BE2C (cell line): ENCODE measurements around the gene TNFRSF9.

Experiments used
- DNase-seq: peaks from one replicate; pipeline ENCODE4 v3.0.0-alpha.2; 2020
- H3K27me3 ChIP-seq: fragments of 250-450 bp; sonication (Bioruptor Pico); 2 replicates; pipeline ENCODE4 v1.5.1; 2020; ENCODE audit warnings: mild to moderate bottlenecking
- H3K36me3 ChIP-seq: fragments of 250-450 bp; sonication (Bioruptor Pico); 2 replicates; pipeline ENCODE4 v1.5.1; 2020; ENCODE audit warnings: mild to moderate bottlenecking
- H3K4me1 ChIP-seq: fragments of 250-450 bp; sonication (Bioruptor Pico); 2 replicates; pipeline ENCODE4 v1.5.1; 2020
- H3K4me3 ChIP-seq: 2 replicates; pipeline ENCODE4 v1.5.1; 2011; ENCODE audit warnings: low read depth, low read length
- H3K9me3 ChIP-seq: fragments of 250-450 bp; sonication (Bioruptor Pico); 2 replicates; pipeline ENCODE4 v1.5.1; 2020
- CTCF ChIP-seq: IDR thresholded peaks from 2 replicates; pipeline ENCODE4 v1.5.1; 2012; ENCODE audit warnings: mild to moderate bottlenecking, low read depth, low read length

Gene TNFRSF9

GRCh38 chr1:7962636-7963377, 22.2 kb upstream of the TNFRSF9 start:
- no peaks in the 10 kb centered on the region for H3K27me3 ChIP-seq
- H3K4me1 ChIP-seq = no peaks in the 10 kb centered on the region
- peak overlapping the region; percentile 79 for H3K4me3 ChIP-seq
- no peak for DNase-seq
- H3K9me3 ChIP-seq = no peaks in the 10 kb centered on the region
- TF ChIP-seq CTCF = no peak
- peaks cover 14% of the 10 kb centered on the region for H3K36me3 ChIP-seq

DNA sequence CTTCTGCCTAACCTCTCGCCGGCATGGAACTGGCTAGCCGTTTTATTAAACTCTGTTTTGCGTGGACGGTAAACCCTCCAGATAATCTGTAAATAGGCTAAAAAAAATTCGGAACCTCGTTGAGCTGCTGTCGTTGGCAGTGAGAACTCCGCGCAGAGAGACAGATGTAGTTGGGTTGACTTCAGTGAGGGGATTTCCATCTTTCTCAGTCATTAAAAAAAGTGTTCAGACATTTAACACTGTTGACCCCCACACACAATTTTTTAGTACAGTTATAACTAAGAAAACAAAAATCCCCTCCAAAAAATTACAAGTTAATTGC, 21.3 kb upstream of the TNFRSF9 start:
- no peak for TF ChIP-seq CTCF
- Histone ChIP-seq H3K4me3 (peak overlapping the region; percentile 79), H3K9me3 (no peaks in the 10 kb centered on the region), H3K27me3 (no peaks in the 10 kb centered on the region), H3K36me3 (peaks cover 14% of the 10 kb centered on the region), H3K4me1 (no peaks in the 10 kb centered on the region)
- DNase-seq = no peak

DNA sequence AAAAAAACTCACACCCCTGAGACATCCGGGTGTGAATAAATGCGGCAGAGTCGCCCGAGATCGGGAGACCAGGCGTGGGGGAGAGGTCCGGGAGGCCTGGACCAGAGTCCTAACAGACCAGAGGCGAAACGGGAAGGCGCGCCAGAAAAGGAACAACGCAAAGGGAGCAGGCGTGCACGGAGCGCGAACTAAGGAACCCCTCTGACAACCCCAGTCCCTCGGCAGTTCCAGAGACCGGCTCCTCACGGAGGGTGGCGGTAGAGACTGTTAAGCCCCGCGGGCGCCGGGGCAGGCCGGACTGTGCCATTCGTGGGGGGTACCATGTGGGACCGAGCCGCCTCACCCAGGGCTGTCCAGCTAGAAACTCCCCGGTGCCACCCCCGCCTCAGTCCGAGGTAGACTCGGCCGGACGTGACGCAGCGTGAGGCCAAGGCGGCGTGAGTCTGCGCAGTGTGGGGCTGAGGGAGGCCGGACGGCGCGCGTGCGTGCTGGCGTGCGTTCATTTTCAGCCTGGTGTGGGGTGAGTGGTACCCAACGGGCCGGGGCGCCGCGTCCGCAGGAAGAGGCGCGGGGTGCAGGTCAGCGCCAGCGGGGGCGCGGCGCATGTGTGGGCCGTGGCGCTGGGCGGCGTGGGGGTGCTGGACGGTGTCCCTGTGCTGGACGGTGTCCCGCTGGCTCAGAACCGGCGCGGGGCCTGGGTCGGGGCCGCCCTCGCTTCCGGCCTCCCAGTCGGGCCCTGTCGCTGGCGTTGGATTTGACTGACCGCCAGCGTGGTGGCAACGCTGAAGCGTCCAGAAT, 20.8 kb upstream of the TNFRSF9 start, which contains the start of gene PARK7:
Gene PARK7, plus strand, starts transcription at position 496 of the 798 bp plus-strand sequence. CDS start 1,075 bp downstream, outside the sequence.
- DNase-seq = peak; percentile 96
- peaks cover 14% of the 10 kb centered on the region for H3K36me3 ChIP-seq
- H3K4me1 ChIP-seq = no peaks in the 10 kb centered on the region
- H3K9me3 ChIP-seq = no peaks in the 10 kb centered on the region
- peak; percentile 32 for TF ChIP-seq CTCF
- H3K4me3 ChIP-seq = peak within 1 kb of the TSS; percentile 79
- H3K27me3 ChIP-seq = no peaks in the 10 kb centered on the region

- Histone ChIP-seq H3K9me3 (no peaks in the 10 kb centered on the region), H3K4me3 (peak overlapping the region; percentile 76), H3K36me3 (peaks cover 14% of the 10 kb centered on the region), H3K27me3 (no peaks in the 10 kb centered on the region), H3K4me1 (no peaks in the 10 kb centered on the region)
- no peak for DNase-seq
- TF ChIP-seq CTCF = no peak
These were observed 20.2 kb upstream of the TNFRSF9 start for GRCh38 chr1:7960867-7961215.

GRCh38 chr1:7960165-7960564, 19.5 kb upstream of the TNFRSF9 start:
- Histone ChIP-seq H3K4me1 (no peaks in the 10 kb centered on the region), H3K27me3 (no peaks in the 10 kb centered on the region), H3K4me3 (0 out of 2 replicates have a peak overlapping the region, but pooled peaks have one; percentile 76), H3K36me3 (peaks cover 11% of the 10 kb centered on the region), H3K9me3 (no peaks in the 10 kb centered on the region)
- TF ChIP-seq CTCF = no peak
- DNase-seq = no peak
